SK-N-SH treated with all-trans-retinoic acid at 6 μM for 48 hours (cell line): ENCODE results near the gene PAIP2.

ENCODE experiments used
- ARNTL ChIP-seq: fragments of 450-650 bp; formaldehyde crosslinking; IDR thresholded peaks from 2 replicates; pipeline ENCODE4 v1.5.0; 2020; ENCODE audit warnings: low read depth, mild to moderate bottlenecking, moderate library complexity, borderline replicate concordance
- CREB5 ChIP-seq: fragments of 250-450 bp; sonication (Bioruptor Pico); IDR thresholded peaks from 2 replicates; pipeline ENCODE4 v1.5.1; 2020; ENCODE audit warnings: low read depth, mild to moderate bottlenecking, moderate library complexity
- CSRNP3 ChIP-seq: fragments of 250-450 bp; sonication (Bioruptor Pico); IDR thresholded peaks from 2 replicates; pipeline ENCODE4 v1.5.1; 2021; ENCODE audit warnings: mild to moderate bottlenecking, moderate library complexity
- ESRRG ChIP-seq: fragments of 250-450 bp; sonication (Bioruptor Pico); IDR thresholded peaks from 2 replicates; pipeline ENCODE4 v1.6.1; 2021; ENCODE audit warnings: mild to moderate bottlenecking
- OSR1 ChIP-seq: fragments of 250-450 bp; sonication (Bioruptor Pico); IDR thresholded peaks from 2 replicates; pipeline ENCODE4 v1.8.0; 2022; ENCODE audit warnings: moderate library complexity, mild to moderate bottlenecking, inconsistent platforms
- PATZ1 ChIP-seq: fragments of 250-450 bp; sonication (Bioruptor Pico); IDR thresholded peaks from 2 replicates; pipeline ENCODE4 v1.8.0; 2020; ENCODE audit warnings: mild to moderate bottlenecking, moderate library complexity, borderline replicate concordance
- RARB ChIP-seq: fragments of 250-450 bp; sonication (Bioruptor Pico); IDR thresholded peaks from 2 replicates; pipeline ENCODE4 v1.8.0; 2021; ENCODE audit warnings: mild to moderate bottlenecking, moderate library complexity
- SNAI2 ChIP-seq: fragments of 250-450 bp; sonication (Bioruptor Pico); IDR thresholded peaks from 2 replicates; pipeline ENCODE4 v1.5.0; 2020; ENCODE audit warnings: mild to moderate bottlenecking, moderate library complexity
- TOX ChIP-seq: fragments of 250-450 bp; sonication (Bioruptor Pico); IDR thresholded peaks from 2 replicates; pipeline ENCODE4 v1.8.0; 2021; ENCODE audit warnings: mild to moderate bottlenecking, moderate library complexity, borderline replicate concordance
- TSHZ2 ChIP-seq: fragments of 250-450 bp; sonication (Bioruptor Pico); IDR thresholded peaks from 2 replicates; pipeline ENCODE4 v1.5.0; 2020; ENCODE audit warnings: mild to moderate bottlenecking, moderate library complexity
- ZNF565 ChIP-seq: fragments of 450-650 bp; formaldehyde crosslinking; conservative IDR thresholded peaks from 2 replicates; pipeline ENCODE4 v1.5.0; 2020; ENCODE audit warnings: low read depth, mild to moderate bottlenecking, moderate library complexity
- ZNF70 ChIP-seq: fragments of 450-650 bp; formaldehyde crosslinking; IDR thresholded peaks from 2 replicates; pipeline ENCODE4 v1.5.0; 2020; ENCODE audit warnings: mild to moderate bottlenecking, moderate library complexity
- ZNF8 ChIP-seq: fragments of 450-650 bp; formaldehyde crosslinking; IDR thresholded peaks from 2 replicates; pipeline ENCODE4 v1.5.0; 2020; ENCODE audit warnings: mild to moderate bottlenecking, moderate library complexity

GRCh38 chr5:139399501-139400121 lies 58.0 kb downstream of the PAIP2 start:
- TF ChIP-seq TSHZ2 (CRISPR knock-in tag) (no peak), SNAI2 (CRISPR knock-in tag) (no peak), RARB (CRISPR knock-in tag) (no peak), OSR1 (CRISPR knock-in tag) (no peak), ESRRG (CRISPR knock-in tag) (no peak), TOX (no peak), CSRNP3 (CRISPR knock-in tag) (no peak), PATZ1 (CRISPR knock-in tag) (no peak), ZNF8 (CRISPR knock-in tag) (no peak), ARNTL (CRISPR knock-in tag) (no peak), ZNF70 (CRISPR knock-in tag) (no peak), ZNF565 (CRISPR knock-in tag) (no peak), CREB5 (CRISPR knock-in tag) (no peak)
